Measurements from ENCODE around the gene CDK19. TPM values are rescaled to one million over a fixed set of nuclear protein-coding genes. Genes with fewer than 3 reads are reported as not detected.

Gene CDK19
- total RNA-seq, 6 experiments from 2014 or later, result 2.8 to 7.9 (median 5.5) TPM

DNA sequence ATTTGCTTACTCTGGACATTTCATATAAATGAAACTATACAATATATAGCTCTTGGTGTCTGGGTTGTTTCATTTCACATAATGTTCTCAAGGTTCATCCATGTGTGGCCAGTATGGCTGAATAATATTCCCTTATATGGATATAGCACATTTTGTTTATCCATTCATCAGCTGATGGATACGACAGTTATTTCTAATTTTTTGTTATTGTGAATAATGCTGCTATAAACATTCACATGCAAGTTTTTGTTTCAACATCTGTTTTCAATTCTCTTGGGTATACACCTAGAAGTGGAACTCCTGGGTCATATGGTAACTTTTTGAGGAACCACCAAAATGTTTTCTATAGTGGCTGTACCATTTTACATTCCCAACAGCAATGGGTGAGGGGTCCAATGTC is 101.1 kb downstream of the CDK19 start:
- ATAC-seq (no peak), DNase-seq (no peak)
- H3K9me3 ChIP-seq, result no peaks in the 10 kb centered on the region
- no peaks in the 10 kb centered on the region for H3K36me3 ChIP-seq
- H3K4me1 ChIP-seq, result no peaks in the 10 kb centered on the region
- 92% methylated on average over 1 of the region's 1 CpG for WGBS (ENCODE audit: insufficient coverage, low coverage, low lambda C conversion rate, missing lambda C conversion rate)
- H3K27ac ChIP-seq, result no peak overlapping the region
- TF ChIP-seq POLR2A (IDR thresholded peaks at IDR 0.05) (no peak), CTCF (IDR thresholded peaks at IDR 0.05) (no peak)
- intact Hi-C loops (cut with DNase I), result no loop called here
- H3K4me3 ChIP-seq, result no peak overlapping the region
- H3K27me3 ChIP-seq, result no peaks in the 10 kb centered on the region

DNA sequence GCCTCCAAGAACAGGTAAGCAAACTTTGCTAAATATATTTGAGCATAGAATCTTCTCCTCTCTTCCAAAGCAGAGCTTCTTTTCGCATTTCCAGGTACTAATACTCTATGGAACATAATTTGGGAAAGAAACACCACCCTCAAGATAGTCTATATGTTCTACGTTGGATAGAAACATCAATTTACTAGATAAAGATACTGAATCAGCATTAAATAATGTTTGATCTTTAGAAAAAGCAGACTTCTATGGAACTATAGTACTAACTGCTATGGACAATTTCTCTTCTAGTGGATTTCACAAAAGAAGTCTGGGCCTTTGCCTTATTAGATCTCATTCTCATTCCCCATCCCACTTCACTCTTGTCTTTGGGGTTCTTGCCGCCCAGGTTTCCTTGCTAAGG is 103.0 kb downstream of the CDK19 start:
- no peaks in the 10 kb centered on the region for H3K9me3 ChIP-seq
- ATAC-seq (no peak), DNase-seq (no peak)
- intact Hi-C loops (cut with DNase I), result no loop called here
- H3K4me3 ChIP-seq, result no peak overlapping the region
- no peaks in the 10 kb centered on the region for H3K27me3 ChIP-seq
- no peak for TF ChIP-seq POLR2A (IDR thresholded peaks at IDR 0.05)
- TF ChIP-seq CTCF (IDR thresholded peaks at IDR 0.05), result no peak
- H3K36me3 ChIP-seq, result no peaks in the 10 kb centered on the region
- H3K4me1 ChIP-seq, result no peaks in the 10 kb centered on the region
- H3K27ac ChIP-seq, result no peak overlapping the region
- WGBS (ENCODE audit: insufficient coverage, low coverage, low lambda C conversion rate, missing lambda C conversion rate), result 93% methylated on average over 3 of the region's 3 CpGs

- H3K4me3 ChIP-seq, result no peak overlapping the region
- WGBS (ENCODE audit: insufficient coverage, low coverage, low lambda C conversion rate, missing lambda C conversion rate), result 100% methylated on average over 2 of the region's 3 CpGs
- DNase-seq (no peak), ATAC-seq (no peak)
- peaks cover 0 to 3% (median under 1%) of the 10 kb centered on the region in 4 donors for H3K4me1 ChIP-seq
- H3K27ac ChIP-seq, result no peak overlapping the region
- intact Hi-C loops (cut with DNase I), result no loop called here
- TF ChIP-seq CTCF (IDR thresholded peaks at IDR 0.05), result no peak
- no peak for TF ChIP-seq POLR2A (IDR thresholded peaks at IDR 0.05)
- H3K36me3 ChIP-seq, result no peaks in the 10 kb centered on the region
- no peaks in the 10 kb centered on the region for H3K27me3 ChIP-seq
- H3K9me3 ChIP-seq, result no peaks in the 10 kb centered on the region
These were observed 105.2 kb downstream of the CDK19 start for GRCh38 chr6:110710115-110710514.

DNA sequence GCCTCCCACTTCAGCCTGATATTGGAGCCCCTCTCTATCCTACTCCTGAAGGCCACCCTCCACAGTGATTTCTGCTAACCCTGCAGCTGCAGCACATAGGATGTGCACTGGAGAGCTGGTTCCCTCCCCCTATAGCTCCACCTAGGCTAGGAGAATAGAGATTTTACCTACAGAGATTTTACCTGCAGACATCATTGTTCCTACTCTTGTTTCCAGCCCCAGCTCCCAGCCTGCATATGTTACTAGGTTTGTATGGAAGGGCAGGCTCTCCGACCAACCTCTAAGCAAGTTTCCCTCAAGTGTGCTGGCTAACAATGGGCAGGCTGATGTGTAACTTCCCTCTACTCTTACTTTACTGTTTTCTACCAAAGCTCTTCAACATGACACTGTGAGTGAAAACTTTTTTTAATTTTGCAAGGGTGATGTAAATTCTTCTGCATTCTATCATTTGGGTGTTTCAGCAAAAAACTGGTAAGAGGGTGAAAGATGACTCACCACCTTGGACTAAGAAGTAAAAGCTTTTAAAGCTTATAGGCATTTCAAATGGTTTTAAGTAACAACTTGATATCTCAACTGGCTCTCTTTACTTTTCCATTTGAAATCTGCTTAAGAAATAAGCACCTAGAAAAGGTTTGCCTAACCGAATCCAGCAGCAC is 106.8 kb downstream of the CDK19 start:
- ATAC-seq, result no peak
- TF ChIP-seq CTCF (IDR thresholded peaks at IDR 0.05), result no peak
- TF ChIP-seq POLR2A (IDR thresholded peaks at IDR 0.05), result no peak
- no peaks in the 10 kb centered on the region for H3K27me3 ChIP-seq
- H3K27ac ChIP-seq, result no peak overlapping the region
- 74% methylated on average over 2 of the region's 2 CpGs for WGBS (ENCODE audit: insufficient coverage, low coverage, low lambda C conversion rate, missing lambda C conversion rate)
- intact Hi-C loops (cut with DNase I), result no loop called here
- H3K4me3 ChIP-seq, result no peak overlapping the region
- no peaks in the 10 kb centered on the region for H3K36me3 ChIP-seq
- peaks cover 0 to 17% (median 7%) of the 10 kb centered on the region in 4 donors for H3K4me1 ChIP-seq
- no peaks in the 10 kb centered on the region for H3K9me3 ChIP-seq
- DNase-seq, result no peak

All from right lobe of liver (tissue), 6 donors.